Measurements from ENCODE around the gene EIF4G3. TPM values are rescaled to one million over a fixed set of nuclear protein-coding genes. Genes with fewer than 3 reads are reported as not detected.

Gene EIF4G3
- total and polyA plus RNA-seq, 2 donors (not counting 3 experiments of a cell fraction or from before 2014, with no cell fraction given) = 40.7 to 78.5 TPM

DNA sequence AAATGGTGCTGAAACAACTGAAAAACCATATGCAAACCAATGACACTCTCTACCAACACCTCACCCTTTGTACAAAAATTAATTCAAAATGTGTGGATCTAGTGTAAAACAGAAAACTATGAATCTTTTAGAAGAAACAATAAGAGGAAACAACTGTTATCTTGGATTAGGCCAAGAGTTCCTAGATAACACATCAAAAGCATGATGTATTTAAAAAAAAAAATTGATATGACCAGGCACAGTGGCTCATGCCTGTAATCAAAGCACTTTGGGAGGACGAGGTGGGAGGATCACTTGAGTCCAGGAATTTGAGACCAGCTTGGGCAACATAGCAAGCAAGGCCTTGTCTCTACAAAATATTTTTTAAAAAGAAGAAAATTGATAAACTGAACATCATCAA lies 79.0 kb downstream of the EIF4G3 start:
- peak; percentile 46 for TF ChIP-seq GATA2 (IDR thresholded peaks at IDR 0.05; ENCODE audit: insufficient read depth, insufficient read length, low read depth, low read length)
- TF ChIP-seq JUN (IDR thresholded peaks at IDR 0.05; ENCODE audit: borderline replicate concordance, insufficient read depth, insufficient read length, low read depth) = no peak
- TF ChIP-seq POLR2AphosphoS5 (IDR thresholded peaks at IDR 0.05; ENCODE audit: insufficient read depth, low read depth, low read length) = no peak
- TF ChIP-seq, protein P1, sequence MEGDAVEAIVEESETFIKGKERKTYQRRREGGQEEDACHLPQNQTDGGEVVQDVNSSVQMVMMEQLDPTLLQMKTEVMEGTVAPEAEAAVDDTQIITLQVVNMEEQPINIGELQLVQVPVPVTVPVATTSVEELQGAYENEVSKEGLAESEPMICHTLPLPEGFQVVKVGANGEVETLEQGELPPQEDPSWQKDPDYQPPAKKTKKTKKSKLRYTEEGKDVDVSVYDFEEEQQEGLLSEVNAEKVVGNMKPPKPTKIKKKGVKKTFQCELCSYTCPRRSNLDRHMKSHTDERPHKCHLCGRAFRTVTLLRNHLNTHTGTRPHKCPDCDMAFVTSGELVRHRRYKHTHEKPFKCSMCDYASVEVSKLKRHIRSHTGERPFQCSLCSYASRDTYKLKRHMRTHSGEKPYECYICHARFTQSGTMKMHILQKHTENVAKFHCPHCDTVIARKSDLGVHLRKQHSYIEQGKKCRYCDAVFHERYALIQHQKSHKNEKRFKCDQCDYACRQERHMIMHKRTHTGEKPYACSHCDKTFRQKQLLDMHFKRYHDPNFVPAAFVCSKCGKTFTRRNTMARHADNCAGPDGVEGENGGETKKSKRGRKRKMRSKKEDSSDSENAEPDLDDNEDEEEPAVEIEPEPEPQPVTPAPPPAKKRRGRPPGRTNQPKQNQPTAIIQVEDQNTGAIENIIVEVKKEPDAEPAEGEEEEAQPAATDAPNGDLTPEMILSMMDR (IDR thresholded peaks at IDR 0.05; ENCODE audit: extremely low read depth in 1 of 2, insufficient read depth in 1 of 2, low read depth in 1 of 2, low read length in 2 of 2) = no peak
- TF ChIP-seq POLR2A (IDR thresholded peaks at IDR 0.05; ENCODE audit: low read depth, low read length) = no peak
- TF ChIP-seq MYC (IDR thresholded peaks at IDR 0.05; ENCODE audit: low read depth, low read length) = no peak
- TF ChIP-seq, protein P2, sequence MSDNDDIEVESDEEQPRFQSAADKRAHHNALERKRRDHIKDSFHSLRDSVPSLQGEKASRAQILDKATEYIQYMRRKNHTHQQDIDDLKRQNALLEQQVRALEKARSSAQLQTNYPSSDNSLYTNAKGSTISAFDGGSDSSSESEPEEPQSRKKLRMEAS (IDR thresholded peaks at IDR 0.05; ENCODE audit: insufficient read depth, insufficient read length) = no peak
- CTCF ChIA-PET = no interaction called here
- no peaks in the 10 kb centered on the region for H4K20me1 ChIP-seq (replicated peaks; ENCODE audit: control insufficient read depth, extremely low read depth, insufficient read depth, low read length)
- DNase-seq (ENCODE audit: low read depth, low spot score) = peak; percentile 81
- POLR2A ChIA-PET = no interaction called here
- H3K9me1 ChIP-seq (replicated peaks; ENCODE audit: control insufficient read depth, extremely low read depth, insufficient read depth, low read length) = no peaks in the 10 kb centered on the region
- no peak overlapping the region for H3K4me2 ChIP-seq (ENCODE audit: insufficient read depth, low read length)
- no peaks in the 10 kb centered on the region for H3K27me3 ChIP-seq (ENCODE audit: control insufficient read depth in 2 of 2, insufficient read depth in 2 of 2, low read length in 2 of 2)
- no peak overlapping the region for H3K4me3 ChIP-seq (replicated peaks in 1 of 3; ENCODE audit: insufficient read depth in 1 of 3, low read depth in 1 of 3, low read length in 3 of 3)
- no peak overlapping the region for H2AFZ ChIP-seq (ENCODE audit: low read depth, low read length)
- H3K79me2 ChIP-seq (ENCODE audit: control insufficient read depth, insufficient read depth, low read length) = peaks cover 34% of the 10 kb centered on the region
- H3K36me3 ChIP-seq (ENCODE audit: control insufficient read depth in 2 of 2, extremely low read depth in 1 of 2, insufficient read depth in 2 of 2, low read length in 2 of 2) = no peaks in the 10 kb centered on the region
- H3K27ac ChIP-seq (ENCODE audit: insufficient read depth, low read depth, low read length) = peak overlapping the region; percentile 52
- intact Hi-C loops (cut with micrococcal nuclease) (no loop called here), dilution Hi-C loops (cut with MboI; ENCODE audit: extremely low pct_ligation_motif_present, low sequenced_read_pairs) (no loop called here)
- no peak overlapping the region for H3K9ac ChIP-seq (replicated peaks; ENCODE audit: extremely low read depth, insufficient read depth, low read length)
- H3K9me3 ChIP-seq (replicated peaks; ENCODE audit: control insufficient read depth, insufficient read depth, low read length) = no peaks in the 10 kb centered on the region
- peak; percentile 4 for FAIRE-seq
- BruUV-seq (replicated peaks) = no TSS peak
- H3K4me1 ChIP-seq (ENCODE audit: control insufficient read depth, extremely low read depth, insufficient read depth, low read length) = peaks cover 30% of the 10 kb centered on the region

All from endothelial cell of umbilical vein (primary cell).